ENCODE results near the gene STK32A. TPM values are rescaled to one million over a fixed set of nuclear protein-coding genes. Genes with fewer than 3 reads are reported as not detected.

The STK32A gene
- polyA plus RNA-seq, 12 donors = 0.16 to 1.1 (median 0.44) TPM; not detected in 2

DNA sequence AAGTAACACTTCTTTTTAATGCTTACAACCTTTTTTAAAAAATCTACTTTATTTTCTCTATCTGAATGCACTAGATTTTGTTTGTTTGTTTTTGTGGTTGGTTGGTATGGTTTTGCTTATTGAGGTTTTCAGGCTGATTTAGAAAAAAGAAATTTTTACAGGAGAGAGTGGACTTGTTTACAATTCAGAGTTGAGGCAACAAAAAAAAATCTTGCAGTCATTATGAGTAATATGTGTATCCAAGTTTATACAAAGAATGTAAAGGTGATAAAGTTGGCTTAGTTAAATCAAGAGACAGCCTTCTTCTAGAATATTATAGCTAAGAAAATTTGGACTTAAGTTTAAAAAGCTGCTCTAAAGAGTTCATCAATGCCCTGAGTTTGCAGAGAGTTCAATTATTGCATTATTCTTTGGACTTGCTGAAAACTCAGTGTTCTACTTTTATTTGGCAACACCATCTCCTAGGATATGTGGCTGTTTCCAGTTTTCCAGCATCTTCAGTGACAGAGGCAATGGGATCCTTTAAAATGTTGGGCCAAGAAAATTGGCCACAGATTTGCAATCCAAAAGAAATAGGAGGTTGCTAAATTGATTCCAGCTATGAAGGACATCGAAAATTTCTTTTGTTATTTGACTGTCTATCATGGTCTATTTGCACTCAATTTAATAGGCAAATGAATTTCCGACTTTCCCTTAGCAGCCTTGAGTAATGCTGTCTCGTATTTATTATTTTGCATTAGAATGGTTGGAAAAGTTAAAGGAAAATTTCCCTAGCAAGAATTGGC is 10.7 kb downstream of the STK32A start:
- DNase-seq = peak; percentile 60

DNA sequence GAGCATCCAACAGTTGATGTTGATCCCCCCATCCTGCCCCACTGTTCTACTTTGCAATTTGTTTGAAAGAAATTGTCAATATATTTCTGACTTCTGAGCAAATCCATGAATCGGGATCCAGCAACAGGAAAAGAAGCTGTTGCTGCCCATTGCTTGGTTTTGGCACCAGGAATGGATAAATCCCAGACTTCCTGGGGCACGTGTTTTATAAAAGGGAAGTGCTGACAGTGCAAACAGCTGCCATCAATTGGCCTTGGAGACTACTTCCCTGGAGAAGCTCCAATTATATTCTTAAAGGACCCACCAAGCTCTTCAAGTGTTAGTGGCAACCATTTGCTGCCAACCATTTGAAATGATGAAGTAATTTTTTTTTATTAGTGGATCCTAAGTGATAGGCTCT is 13.7 kb downstream of the STK32A start:
- no peak for DNase-seq

- no peak for DNase-seq
Measured at GRCh38 chr5:147259837-147260236, 25.0 kb downstream of the STK32A start.

GRCh38 chr5:147267082-147267832 is 32.4 kb downstream of the STK32A start:
- DNase-seq = no peak

DNA sequence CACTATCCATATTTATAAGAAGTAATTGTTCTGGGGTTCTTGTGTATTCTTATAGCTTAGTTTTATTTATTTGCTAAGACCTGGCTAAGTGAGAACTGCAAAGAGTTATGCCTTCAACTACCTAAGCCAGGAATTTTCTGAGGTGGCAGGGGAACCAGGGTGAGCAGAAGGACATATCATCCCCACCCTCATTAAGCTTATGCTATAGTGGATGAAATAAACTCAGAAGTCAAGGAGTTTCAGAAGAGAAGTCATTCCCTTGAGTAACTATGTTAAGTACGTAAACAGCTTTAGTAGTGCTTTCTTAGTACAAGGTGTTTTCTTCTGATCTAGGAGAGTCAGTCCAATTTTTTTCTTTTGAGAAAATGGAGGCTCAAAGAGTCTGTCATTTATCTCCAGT is 41.7 kb downstream of the STK32A start:
- DNase-seq = no peak

DNA sequence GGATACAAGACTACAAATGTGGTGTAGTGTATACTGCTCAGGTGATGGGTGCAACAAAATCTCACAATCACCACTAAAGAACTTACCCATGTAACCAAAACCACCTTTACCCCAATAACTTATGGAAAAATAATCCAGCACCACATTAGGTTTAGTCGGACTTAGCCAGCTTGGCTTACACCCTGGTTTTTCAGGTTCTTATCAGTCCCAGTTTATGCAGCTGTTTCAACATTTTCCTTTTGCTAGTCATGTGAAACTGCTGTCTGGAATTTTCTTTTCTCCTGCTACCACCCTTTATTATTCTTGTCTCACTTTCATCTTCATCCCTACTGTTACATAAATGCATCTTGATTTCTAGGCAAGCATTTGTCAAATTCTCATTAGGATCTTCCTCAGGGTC is 51.5 kb downstream of the STK32A start:
- DNase-seq = no peak

- DNase-seq = no peak
Measured at GRCh38 chr5:147287110-147287509, 52.3 kb downstream of the STK32A start.

DNA sequence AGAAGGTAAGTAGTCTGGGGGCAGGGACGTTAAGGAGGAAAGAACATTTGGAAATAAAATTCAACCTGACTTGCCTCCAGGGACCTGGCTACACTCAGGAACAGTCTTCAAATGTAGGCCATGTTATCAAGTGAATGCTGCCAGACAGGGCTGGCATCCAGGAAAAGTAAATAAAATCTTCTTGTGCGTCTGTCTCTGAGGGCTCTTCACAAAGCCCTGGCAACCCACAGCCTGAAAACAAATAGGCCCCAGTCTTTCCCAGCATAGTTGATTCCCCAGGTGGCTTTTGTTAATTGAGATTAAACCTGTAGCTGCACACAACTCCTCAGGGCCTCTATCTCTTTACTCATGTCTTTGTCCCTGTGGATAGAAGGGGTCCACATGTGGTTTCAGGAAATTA is 55.4 kb downstream of the STK32A start:
- no peak for DNase-seq

GRCh38 chr5:147303251-147303650 is 68.4 kb downstream of the STK32A start:
- DNase-seq = no peak

GRCh38 chr5:147303976-147304375 is 69.2 kb downstream of the STK32A start:
- DNase-seq = no peak

DNA sequence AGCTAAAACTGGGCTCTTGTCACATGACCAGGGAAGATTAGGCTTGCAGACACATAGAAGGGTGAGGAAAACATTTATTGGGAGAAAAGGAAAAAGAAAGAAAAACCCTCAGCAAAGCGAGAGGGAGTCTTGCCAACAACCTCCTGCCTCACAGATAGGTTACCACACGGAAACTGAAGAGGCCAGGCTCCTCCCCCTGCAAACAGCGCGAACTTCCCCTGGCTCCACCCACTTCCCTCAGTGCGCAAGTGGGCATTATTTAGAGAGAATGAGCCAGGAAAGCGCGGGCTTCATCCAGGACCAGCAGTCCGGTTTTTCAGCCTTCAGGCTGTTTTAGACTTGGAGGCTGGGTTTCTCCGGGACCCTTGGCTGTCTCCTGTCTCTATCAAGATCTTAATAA is 70.3 kb downstream of the STK32A start:
- no peak for DNase-seq

- DNase-seq = no peak
Measured at GRCh38 chr5:147306351-147306750, 71.5 kb downstream of the STK32A start.

DNA sequence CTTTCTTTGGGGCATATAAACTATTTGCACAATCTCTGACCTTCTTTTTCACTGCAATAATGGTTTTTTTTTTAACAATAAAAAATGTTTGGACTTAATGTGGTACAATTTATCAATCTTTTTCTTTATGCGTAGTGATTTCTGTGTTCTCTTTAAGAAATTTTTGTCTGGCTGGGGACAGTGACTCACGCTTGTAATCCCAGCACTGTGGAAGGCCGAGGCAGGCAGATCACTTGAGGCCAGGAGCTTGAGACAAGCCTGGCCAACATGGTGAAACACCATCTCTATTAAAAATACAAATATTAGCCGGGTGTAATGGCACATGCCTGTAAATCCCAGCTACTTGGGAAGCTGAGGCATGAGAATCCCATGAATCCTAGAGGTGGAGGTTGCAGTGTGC is 72.3 kb downstream of the STK32A start:
- DNase-seq = no peak

DNA sequence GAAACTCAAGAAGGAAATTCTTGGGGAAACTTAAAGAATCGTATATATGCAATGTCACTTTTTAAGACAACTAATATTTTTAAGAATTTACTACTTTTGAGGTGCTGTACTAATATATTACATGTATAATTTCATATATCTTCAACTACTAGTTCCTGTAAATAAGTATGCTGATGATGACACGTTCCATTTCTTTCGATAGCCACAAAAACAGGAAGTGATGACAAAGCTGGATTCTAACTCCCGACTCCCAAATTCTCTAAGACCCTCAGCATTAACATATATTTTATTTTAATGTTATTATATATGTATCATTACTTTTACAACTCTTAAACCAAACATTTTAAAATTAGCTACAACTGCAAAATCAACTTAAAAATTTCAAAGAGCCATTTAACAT is 74.8 kb downstream of the STK32A start:
- no peak for DNase-seq

DNA sequence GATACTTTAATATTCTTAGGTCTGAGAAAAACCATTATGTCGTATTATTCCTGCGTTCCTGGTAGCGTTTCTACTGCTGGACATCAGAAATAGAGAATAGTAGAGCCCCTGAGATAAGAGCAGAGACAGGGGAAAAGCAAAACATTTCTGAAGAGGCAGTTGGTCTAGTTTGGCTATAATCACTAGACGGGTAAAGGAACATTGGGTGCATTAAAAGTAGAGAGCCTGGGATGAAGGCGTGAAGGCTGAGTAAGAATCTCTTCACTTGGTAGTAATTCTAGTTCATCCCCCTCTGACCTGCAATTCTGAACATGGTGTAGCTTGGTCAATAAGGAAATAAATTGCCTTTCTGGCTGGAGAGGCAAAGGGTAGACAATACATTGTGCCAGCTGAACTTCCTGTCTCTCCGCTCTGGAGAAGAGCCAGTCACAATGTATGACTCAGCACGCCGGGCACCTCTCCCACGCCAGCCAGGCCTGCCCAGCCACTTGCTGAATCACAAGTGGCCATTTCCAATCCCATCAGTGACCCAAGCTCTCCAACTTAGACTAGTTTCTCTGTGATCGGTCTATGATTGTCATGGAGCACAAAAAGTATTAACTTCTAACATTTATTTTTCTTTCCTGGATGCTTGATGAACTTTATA is 75.4 kb downstream of the STK32A start:
- DNase-seq = no peak

- DNase-seq = no peak
Measured at GRCh38 chr5:147317978-147318684, 83.3 kb downstream of the STK32A start.

GRCh38 chr5:147321569-147321968 is 86.7 kb downstream of the STK32A start:
- no peak for DNase-seq

- DNase-seq = no peak
Measured at GRCh38 chr5:147327421-147327820, 92.6 kb downstream of the STK32A start.

GRCh38 chr5:147327905-147328304 is 93.1 kb downstream of the STK32A start:
- DNase-seq = no peak

GRCh38 chr5:147332658-147333057 is 97.8 kb downstream of the STK32A start:
- DNase-seq = no peak

GRCh38 chr5:147336876-147337275 is 102.0 kb downstream of the STK32A start:
- no peak for DNase-seq

DNA sequence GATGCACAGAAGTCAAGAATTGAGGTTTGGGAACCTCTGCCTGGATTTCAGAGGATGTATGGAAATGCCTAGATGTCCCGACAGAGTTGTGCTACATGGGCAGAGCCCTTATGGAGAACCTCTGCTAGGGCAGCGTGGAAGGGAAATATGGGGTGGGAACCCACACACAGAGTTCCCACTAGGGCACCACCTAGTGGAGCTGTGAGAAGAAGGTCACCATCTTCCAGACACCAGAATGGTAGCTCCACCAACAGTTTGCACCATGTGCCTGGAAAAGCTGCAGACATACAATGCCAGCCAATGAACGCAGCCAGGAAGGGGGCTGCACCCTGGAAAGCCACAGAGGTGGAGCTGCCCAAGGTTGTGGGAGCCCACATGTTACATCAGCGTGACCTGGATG is 104.5 kb downstream of the STK32A start:
- DNase-seq = no peak
